ENCODE results near the gene HNRNPF.

- no peak for TF ChIP-seq CTCF (IDR thresholded peaks at IDR 0.05)
- no peak for TF ChIP-seq POLR2A (IDR thresholded peaks at IDR 0.05)
Observed at GRCh38 chr10:43355749-43356371, 53.1 kb downstream of the HNRNPF start.
